HG03097 (cell line): ENCODE measurements around the gene GABBR2.

Source experiments
- ATAC-seq: cut with Tn5 transposase; IDR thresholded peaks from one replicate; pipeline ENCODE4 v1.9.1; 2021; ENCODE audit not compliant: unreplicated experiment, low FRiP score

Gene GABBR2

DNA sequence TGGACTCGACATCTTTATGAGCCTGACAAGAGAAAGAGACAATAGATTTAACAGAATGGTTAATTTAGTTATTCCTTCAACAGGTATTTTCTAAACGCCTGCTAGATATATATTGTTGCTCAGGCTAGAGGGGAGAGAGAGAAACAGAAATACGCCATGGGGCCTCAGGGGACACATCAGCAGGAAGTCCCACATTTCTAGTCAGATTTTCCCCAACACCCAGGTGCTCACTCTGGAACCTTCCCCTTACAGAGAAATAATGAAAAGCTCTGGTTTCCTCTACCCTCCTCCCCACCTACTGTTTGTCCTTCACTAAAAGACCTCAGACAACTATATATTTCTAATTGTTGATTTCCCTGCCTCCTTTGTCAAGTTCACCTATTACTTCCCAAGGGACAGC lies 323.0 kb downstream of the GABBR2 start:
- no peak for ATAC-seq

DNA sequence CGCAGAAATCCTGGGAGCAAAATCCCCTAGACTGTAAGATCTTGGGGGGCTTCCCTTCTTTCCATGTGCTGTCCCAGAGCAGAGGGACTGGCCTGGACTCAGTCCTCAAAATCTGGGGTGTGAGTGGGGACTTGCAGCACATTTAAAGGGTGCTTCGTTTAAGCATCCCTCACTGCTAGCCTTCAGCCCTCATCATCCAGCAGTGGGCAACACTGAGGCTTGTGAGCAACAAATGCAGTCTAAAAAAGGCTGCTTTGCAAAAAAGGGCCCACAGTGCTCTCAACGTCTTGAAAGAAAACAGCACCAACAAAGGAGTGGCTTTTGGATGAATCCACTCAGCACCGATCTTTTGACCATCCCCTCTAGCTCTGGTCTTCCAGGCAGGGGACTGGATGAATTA lies 325.0 kb downstream of the GABBR2 start:
- no peak for ATAC-seq

DNA sequence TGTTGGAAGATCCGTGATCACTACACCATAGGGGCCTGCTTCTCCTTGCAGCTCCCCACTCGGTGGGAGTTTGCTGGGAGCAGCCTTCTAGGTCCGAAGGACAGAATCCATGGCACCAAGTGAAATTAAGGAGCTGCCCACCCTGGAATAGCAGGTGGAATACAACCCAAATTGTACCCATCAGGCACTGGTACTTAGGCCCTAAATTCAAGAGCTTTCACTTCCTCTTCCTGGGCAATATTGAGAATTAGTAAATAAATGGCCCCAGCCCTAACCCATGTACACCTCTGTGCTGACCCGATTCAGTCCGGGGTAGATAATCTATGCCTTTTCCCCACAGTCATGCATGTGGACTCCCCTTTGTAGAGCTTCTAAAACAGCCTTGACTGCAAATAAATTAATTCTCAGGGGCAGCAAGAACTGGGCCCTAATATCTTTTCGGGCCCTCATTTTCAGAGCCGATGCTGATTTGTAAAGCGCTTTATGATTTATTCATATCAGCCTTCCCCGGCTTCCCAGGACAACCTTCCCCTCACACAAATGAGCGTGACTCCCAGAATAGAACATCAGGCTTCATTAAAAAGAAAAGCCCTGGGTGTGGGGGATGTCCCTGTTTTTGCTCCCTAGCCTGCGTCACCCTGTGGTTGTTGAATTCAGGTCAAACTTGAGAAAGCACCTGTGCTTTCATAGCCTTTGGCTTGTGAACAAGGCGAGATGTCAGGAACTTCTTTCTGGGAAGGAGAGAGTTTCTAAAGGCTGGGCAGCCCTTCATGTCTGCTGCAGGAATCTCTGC lies 327.2 kb downstream of the GABBR2 start:
- no peak for ATAC-seq

DNA sequence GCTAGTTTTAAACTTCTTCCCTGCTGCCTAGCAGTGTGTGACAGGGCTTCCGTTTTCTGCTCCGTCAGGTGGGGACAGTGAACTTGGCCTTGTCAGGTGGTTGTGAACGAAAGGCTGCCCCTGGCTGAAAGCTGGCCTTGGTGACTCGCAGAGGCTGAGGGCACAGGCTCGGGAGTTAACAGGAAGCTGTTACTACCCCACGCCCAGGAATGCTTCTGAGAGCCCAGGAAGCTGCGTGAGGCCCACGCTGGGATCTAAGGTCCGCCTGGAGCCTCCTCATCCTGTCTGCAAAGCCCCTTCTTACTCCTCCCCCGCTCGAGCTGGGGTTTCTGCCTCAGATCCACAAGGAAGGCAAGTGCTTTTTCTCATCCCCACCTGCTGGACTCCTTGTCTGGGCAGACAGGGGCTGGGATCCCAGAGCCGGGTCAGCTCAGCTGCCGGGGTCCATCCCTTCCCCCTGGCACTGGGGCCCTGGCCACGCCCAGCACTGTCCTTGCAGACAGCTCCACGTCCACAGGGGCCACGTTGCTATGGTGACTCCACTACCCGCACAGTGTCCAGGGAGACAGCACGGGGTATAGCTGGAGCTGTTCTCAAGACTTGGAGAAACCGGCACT lies 328.6 kb downstream of the GABBR2 start:
- no peak for ATAC-seq

DNA sequence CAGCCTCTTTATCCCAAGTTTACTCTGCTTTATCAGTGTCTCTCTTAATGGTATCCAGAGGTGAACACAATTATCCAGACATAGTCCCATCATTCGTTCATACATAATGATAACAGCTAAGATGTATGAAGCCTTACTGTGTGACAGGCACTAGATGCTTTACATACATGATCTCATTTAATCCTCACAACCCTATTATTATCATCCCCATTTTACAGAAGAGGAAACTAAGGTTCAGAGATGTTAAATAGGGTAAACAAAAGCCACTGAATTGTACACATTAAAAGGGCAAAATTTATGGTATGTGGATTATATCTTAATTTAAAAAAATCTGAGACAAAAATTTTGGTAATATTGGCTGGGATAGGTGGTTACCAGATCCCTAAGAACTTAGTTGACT lies 329.2 kb downstream of the GABBR2 start:
- ATAC-seq = no peak

DNA sequence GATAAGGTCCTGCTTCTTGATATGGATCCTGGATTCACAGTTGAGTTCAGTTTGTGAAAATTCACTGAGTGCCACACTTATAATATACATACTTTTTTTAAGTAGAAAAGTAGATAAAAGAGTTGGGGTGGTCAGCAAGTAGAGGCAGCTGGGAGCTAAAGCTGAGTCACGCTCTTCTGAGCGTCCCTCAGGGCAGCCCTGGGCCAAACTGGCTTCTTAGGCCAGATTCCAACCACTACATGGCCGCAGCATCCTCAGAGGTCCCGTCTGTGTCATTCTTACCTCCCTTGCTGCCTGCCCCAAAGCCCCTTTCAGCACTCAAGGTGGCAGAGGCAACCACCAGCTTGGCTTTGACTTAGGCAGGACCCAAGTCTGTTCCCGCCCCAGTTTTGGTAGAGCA lies 329.9 kb downstream of the GABBR2 start:
- ATAC-seq = no peak

DNA sequence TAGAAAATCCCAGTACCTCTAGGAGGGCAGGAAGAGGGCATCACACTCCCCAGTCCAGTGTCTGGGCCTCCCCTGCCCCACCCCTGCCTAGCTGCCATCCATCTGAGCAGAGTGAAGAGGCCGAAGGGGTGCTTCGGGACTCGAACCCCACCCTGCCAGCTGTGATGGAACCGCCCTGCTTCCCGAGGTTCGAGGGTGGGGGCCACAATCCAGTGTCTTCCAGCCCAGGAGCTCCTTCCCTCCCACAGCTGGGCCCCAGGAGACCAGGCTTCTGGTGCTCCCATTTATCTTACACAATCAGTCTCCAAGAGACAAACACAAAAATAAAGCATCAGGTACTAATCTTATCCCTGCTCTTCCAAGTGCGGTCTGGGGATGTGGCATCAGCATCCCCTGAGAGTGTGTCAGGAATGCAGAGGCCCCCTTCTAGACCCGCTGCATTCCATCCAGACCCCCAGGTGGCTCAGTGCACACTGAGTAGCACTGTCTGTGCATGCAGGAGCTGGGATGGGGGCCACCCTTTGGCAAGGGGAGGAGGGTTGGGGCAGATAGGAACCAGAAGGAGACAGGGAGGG lies 330.4 kb downstream of the GABBR2 start:
- ATAC-seq = no peak

DNA sequence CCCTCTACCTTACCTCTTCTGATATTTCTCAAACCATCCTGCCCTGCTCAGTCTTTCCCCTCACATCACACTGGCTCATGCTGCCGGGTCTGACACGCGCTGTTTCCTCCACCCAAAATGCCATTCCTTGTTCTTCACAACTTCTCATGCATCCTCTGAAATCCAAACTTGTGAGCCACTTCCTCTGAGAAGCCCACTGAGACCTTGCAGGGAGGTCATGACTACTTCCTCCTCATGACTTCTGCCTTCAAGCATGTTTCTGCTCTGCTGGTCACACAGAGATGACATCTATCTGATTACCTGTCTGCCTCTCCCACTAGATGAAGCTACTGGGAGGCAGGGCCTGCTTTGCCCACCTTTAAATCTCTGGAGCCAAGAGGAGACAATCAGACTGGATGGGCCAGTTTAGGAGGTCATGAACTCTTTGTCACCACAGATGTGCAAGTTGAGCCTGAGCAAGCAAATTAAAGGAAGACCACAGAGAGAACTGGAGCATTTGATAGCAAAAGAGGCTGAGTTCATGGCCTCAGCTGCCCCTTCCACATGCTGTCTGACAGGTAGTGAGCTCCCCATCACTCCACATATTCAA lies 333.5 kb downstream of the GABBR2 start:
- ATAC-seq = no peak

GRCh38 chr9:98374385-98375051 lies 334.2 kb downstream of the GABBR2 start:
- no peak for ATAC-seq

DNA sequence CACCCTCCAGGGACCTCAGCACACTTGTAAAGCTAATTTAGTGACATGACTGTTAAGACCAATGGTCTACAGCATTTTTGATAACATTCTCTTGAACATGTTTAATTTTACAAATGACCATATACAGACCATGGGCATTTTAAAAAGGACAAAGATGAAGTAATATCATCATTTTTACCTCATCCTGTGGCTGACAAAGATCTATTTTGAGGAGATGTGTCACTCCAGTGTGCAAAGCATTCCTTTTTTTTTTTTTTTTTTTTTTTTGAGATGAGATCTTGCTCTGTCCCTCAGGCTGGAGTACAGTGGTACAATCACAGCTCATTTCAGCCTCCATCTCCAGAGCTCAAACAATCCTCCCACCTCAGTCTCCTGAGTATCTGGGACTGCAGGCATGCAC lies 335.1 kb downstream of the GABBR2 start:
- no peak for ATAC-seq

GRCh38 chr9:98372077-98372836 lies 336.5 kb downstream of the GABBR2 start:
- ATAC-seq = no peak

DNA sequence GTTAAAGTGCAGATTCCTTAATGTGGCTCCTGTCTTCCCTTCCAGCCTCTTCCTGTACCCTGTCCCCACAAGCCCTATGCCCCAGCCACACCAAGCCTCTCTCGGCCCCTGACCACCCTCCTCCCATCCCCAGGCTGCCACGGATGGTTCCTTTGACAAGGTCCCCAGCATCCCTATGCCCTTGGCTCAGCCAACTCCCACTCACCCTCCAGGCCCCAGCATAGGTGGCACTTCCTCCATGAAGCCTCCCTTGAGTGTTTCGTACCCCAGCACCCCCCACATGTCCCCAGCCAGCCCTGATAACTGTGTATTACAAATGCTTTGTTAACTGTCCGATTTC lies 337.8 kb downstream of the GABBR2 start:
- ATAC-seq = no peak

DNA sequence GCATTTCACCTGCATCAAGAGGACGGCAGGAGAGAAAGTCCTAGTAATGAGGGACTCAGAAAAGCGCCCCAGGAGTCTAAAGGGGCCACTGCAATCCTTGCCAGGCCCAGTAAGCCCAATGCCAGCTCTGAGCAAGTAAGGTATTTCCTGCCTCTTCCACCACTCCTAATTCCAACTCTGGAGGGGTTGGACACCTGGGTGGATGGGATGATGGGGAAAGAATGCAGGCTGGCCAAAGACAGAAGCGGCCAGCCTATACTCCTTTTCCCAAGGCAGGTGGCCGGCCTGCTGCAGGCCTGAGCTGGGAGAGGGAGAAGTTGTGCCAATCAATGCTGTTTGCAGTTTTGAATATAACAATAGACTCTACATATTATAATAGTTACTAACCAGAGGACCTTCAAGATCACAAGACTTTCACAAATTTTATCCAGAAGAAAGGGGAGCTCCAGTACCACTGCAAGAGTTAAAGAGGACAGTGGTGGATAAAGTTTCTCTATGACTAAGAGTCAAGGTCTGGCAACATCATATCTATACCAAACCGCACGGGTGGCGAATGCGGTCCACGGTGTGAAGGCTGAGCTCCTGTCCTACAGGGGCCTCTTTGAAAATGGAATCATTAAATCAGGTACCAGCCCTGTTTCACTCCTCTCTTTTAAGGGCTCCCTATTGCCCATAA lies 338.3 kb downstream of the GABBR2 start:
- no peak for ATAC-seq

DNA sequence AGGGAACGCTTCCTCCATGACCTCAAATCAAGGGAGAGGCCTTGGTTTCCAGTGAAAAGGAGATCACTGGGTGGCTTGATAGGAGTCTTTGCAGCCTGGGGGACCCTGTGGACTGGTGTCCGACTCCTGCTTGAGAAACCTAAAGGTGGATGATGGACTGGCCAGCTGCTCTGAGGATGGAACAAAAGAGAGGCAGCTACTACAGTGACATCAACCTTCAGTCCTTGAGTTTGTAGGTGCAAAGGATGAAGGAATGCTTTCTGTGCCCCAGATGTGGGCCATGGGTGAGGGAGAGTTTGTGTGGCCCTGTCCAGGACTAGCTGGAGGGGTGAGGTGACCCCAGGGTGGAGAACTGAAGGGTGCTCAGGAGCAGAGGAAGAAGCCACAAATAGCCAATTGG lies 338.8 kb downstream of the GABBR2 start:
- no peak for ATAC-seq

- no peak for ATAC-seq
Observed at GRCh38 chr9:98369471-98369870, 339.3 kb downstream of the GABBR2 start.

DNA sequence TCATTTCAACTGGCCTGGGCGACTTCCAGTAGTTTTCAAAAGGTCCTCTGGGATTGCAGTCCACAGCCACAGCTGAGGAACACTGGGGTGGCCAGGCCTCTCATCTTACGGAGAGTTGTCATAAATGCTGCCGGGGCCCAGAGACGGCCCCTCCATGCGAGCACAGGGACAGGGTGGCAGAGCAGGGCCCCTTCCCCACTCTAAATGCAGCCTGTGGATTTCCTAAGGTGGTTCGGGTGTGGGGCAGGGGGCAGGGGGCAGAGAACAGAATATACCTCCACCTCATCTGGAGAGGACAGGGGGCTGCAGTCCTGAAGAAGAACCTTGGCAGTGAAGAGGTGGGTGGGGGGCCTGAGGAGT lies 339.7 kb downstream of the GABBR2 start:
- no peak for ATAC-seq

- ATAC-seq = no peak
Observed at GRCh38 chr9:98368366-98369065, 340.2 kb downstream of the GABBR2 start.

GRCh38 chr9:98367923-98368322 lies 340.8 kb downstream of the GABBR2 start:
- no peak for ATAC-seq

GRCh38 chr9:98367371-98367900 lies 341.3 kb downstream of the GABBR2 start:
- no peak for ATAC-seq
